HG02623 (cell line): ENCODE results near the gene ZGPAT.
"Not testable (repeated sequence)": the region's sequence is repeated elsewhere in the genome, so short reads cannot be mapped to it uniquely, and the experiment has no call there.

Experiments used
- ATAC-seq: cut with Tn5 transposase; IDR thresholded peaks from one replicate; pipeline ENCODE4 v1.9.1; 2021; ENCODE audit warnings: moderate library complexity; ENCODE audit not compliant: unreplicated experiment

The ZGPAT gene

GRCh38 chr20:63702036-63702665 lies 5.7 kb upstream of the ZGPAT start:
- no peak for ATAC-seq

- no peak for ATAC-seq
These were observed 4.9 kb upstream of the ZGPAT start for GRCh38 chr20:63702751-63703470.

GRCh38 chr20:63703471-63703975 lies 4.3 kb upstream of the ZGPAT start:
- ATAC-seq, result no peak

GRCh38 chr20:63703976-63704748 lies 3.7 kb upstream of the ZGPAT start:
- no peak for ATAC-seq

- no peak for ATAC-seq
These were observed 3.1 kb upstream of the ZGPAT start for GRCh38 chr20:63704749-63705117.

- no peak for ATAC-seq
These were observed 2.4 kb upstream of the ZGPAT start for GRCh38 chr20:63705232-63706026.

GRCh38 chr20:63706027-63706695 lies 1.7 kb upstream of the ZGPAT start:
- no peak for ATAC-seq

GRCh38 chr20:63706852-63707557 lies 834 bp upstream of the ZGPAT start:
- peak; percentile 26 for ATAC-seq

- ATAC-seq, result peak; percentile 11
These were observed 686 bp downstream of the ZGPAT start for GRCh38 chr20:63708301-63709148.

GRCh38 chr20:63709149-63709527 lies 1.3 kb downstream of the ZGPAT start:
- ATAC-seq, result no peak

GRCh38 chr20:63711085-63711645 lies 3.3 kb downstream of the ZGPAT start:
- no peak for ATAC-seq

GRCh38 chr20:63712191-63712590 lies 4.4 kb downstream of the ZGPAT start:
- ATAC-seq, result no peak

GRCh38 chr20:63714858-63715257 lies 7.0 kb downstream of the ZGPAT start:
- no peak for ATAC-seq

- no peak for ATAC-seq
These were observed 11.2 kb downstream of the ZGPAT start for GRCh38 chr20:63718996-63719395.

GRCh38 chr20:63722967-63723622 lies 15.3 kb downstream of the ZGPAT start:
- ATAC-seq, result not testable (repeated sequence)

- ATAC-seq, result not testable (repeated sequence)
These were observed 22.4 kb downstream of the ZGPAT start for GRCh38 chr20:63730189-63730733.

GRCh38 chr20:63731410-63731809 lies 23.6 kb downstream of the ZGPAT start:
- no peak for ATAC-seq
